Panc1 (cell line): Measurements from ENCODE around the gene WDR74.

Experiments used
- CTCF ChIP-seq: fragments of 450-650 bp; IDR thresholded peaks from 2 replicates; pipeline ENCODE4 v1.5.1; 2017; ENCODE audit warnings: mild to moderate bottlenecking
- POLR2AphosphoS5 ChIP-seq: IDR thresholded peaks from 2 replicates; pipeline ENCODE4 v1.6.1; 2012; ENCODE audit warnings: mild to moderate bottlenecking, low read depth, low read length, moderate library complexity

- TF ChIP-seq CTCF (no peak), POLR2AphosphoS5 (no peak)
Measured at GRCh38 chr11:62805961-62806441, 33.4 kb downstream of the WDR74 start.
